Testis (tissue), 2 donors: ENCODE results near the gene BABAM2.

Source experiments
- CTCF ChIP-seq, 3 experiments: fragments of 450-650 bp in 2 of 3; fragments of 200-600 bp in 1 of 3; sonication (generic) in 1 of 3; IDR thresholded peaks; one replicate each; pipeline ENCODE4 v1.5.1; 2016 to 2019; ENCODE audit warnings: antibody characterized with exemption in 3 of 3, mild to moderate bottlenecking in 2 of 3, moderate library complexity in 1 of 3
- POLR2A ChIP-seq: fragments of 450-650 bp; IDR thresholded peaks from one replicate; pipeline ENCODE4 v1.6.1; 2017; ENCODE audit warnings: antibody characterized with exemption, mild to moderate bottlenecking, moderate library complexity

GRCh38 chr2:28193630-28194403, 303.3 kb downstream of the BABAM2 start:
- TF ChIP-seq CTCF (IDR thresholded peaks at IDR 0.05), result no peak
- no peak for TF ChIP-seq POLR2A
